Muscle of arm (tissue), 12 donors: Measurements from ENCODE around the gene COMMD6. TPM values are rescaled to one million over a fixed set of nuclear protein-coding genes. Genes with fewer than 3 reads are reported as not detected.
A peak's percentile ranks its signal among the peaks of the same experiment; 100 is the strongest.

ENCODE experiments used
- DNase-seq: peaks from one replicate; pipeline ENCODE4 v3.0.0-alpha.2; 2013
- polyA plus RNA-seq, 12 donors: library from polyadenylated mRNA; unstranded; fragments of 120-200 nt; gene quantifications; one replicate each; pipeline ENCODE4 v1.2.1, GENCODE V29; 2013; ENCODE audit not compliant: insufficient read length in 12 of 12

Gene COMMD6
- polyA plus RNA-seq, 12 donors, result 151 to 240 (median 206) TPM; not detected in 1

GRCh38 chr13:75541961-75542360 lies 4.3 kb upstream of the COMMD6 start:
- no peak for DNase-seq

GRCh38 chr13:75541287-75541686 lies 3.6 kb upstream of the COMMD6 start:
- DNase-seq, result no peak

DNA sequence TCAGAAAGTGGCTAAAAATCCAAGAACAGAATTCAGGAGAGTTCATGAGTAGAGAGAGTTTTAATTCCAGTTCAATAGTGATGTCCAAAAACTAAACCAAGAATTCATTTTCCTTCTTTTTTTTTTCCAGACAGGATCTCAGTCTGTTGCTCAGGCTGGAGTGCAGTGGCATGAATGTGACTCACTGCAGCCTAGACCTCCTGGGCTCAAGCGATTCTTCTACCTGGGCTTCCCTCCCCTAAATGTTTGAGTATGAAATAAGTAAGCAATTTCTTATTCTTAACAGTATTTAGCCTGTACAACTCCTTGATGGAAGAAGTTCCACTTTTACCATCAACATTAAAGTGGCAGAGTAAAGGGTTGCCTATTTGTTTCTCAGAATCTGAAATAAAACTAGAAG lies 3.8 kb downstream of the COMMD6 start:
- DNase-seq, result no peak

DNA sequence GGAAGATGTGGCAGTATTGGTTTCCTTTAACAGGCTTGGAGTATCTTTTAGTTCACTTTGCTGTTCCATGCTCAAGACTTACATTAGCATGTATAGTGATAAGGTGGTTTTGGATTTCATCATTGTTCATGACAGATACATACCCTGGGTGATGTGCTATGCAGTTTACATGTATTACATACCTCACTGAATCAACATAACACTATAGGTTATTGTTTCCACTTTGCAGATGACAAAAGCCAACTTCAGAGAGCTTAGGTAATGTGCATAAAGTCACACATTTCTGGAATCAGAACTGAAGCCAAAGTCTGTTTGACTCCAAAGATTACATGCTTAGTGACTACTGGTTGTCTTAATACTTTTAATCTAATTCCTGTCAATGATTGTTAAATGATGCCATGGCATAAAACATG lies 7.1 kb downstream of the COMMD6 start:
- no peak for DNase-seq

DNA sequence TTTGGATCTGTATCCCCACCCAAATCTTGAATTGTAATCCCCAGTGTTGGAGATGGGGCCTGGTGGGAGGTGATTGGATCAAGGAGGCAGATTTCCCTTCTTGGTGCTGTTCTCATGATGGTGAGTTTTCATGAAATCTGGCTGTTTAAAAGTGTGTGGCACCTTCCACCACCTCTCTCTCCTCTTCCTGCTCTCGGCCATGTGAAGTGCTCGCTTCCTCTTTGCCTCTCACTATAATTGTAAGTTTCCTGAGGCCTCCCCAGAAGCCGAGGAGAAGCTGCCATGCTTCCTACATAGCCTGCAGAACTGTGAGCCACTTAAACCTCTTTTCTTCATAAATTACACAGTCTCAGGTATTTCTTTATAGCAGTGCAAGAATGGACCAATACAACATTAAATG lies 15.7 kb downstream of the COMMD6 start:
- no peak for DNase-seq

- DNase-seq, result no peak
Observed at GRCh38 chr13:75518439-75519088, 19.1 kb downstream of the COMMD6 start.

DNA sequence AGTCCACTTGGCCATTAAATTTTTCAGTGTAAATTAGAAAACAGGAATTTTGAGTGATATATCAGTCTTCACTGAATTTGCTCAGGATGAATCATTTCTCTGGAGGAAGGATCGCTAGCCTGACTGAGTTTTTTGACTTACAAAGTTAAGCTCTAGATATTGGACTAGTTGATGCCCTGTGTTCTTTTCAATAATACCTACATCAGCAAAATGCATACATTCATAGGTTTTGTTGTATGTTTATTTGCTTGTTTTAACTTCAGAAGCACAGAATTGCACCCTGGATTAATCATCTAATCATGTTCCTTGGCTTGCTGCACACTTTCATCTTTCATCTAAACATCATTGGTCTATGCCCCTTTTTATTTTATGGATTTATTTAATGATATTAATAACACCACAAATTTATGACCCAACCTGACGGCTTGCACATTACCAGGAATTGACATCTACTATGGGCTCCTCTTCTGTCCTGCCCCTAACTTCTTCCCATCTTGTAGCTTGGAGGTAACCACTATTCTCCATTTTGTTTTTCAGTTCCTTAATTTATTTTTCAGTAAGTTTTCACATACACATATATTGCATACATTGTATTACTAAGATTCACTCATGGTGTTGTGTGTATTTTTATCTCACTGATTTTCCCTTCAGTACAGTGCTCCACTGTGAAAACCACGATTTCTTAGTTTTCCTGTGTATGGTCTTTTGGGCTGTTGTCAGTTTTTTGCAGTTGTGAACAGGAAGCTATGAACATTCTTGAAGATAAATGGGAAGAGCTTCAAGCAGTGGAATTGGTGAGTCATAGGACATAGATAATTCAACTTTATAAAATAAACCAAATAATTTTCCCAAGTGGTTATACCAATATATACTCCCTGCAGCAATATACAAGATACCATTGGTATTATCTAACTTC lies 23.3 kb downstream of the COMMD6 start:
- no peak for DNase-seq

GRCh38 chr13:75513271-75513670 lies 24.4 kb downstream of the COMMD6 start:
- DNase-seq, result no peak

DNA sequence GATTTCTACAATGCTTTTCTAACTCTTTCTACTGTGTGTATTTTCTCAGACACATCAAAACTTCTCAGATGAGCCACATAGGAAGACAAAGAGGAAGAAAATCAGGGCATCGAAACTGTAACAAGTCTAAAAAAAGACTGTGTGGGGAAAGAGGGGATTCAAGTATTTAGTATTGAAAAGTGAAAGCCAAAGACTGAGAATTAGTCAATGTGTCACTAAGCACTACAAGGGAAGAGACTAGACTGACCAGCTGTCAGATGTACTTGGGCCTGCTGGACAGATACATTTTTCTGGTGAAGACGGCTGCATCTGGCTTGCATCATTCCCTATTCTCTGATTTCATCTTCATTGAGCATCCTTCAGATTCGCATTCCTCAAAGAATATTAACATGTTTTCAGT lies 25.4 kb downstream of the COMMD6 start:
- DNase-seq, result peak; percentile 30

- no peak for DNase-seq
Observed at GRCh38 chr13:75511051-75511625, 26.5 kb downstream of the COMMD6 start.

GRCh38 chr13:75508002-75508548 lies 29.6 kb downstream of the COMMD6 start:
- DNase-seq, result no peak

DNA sequence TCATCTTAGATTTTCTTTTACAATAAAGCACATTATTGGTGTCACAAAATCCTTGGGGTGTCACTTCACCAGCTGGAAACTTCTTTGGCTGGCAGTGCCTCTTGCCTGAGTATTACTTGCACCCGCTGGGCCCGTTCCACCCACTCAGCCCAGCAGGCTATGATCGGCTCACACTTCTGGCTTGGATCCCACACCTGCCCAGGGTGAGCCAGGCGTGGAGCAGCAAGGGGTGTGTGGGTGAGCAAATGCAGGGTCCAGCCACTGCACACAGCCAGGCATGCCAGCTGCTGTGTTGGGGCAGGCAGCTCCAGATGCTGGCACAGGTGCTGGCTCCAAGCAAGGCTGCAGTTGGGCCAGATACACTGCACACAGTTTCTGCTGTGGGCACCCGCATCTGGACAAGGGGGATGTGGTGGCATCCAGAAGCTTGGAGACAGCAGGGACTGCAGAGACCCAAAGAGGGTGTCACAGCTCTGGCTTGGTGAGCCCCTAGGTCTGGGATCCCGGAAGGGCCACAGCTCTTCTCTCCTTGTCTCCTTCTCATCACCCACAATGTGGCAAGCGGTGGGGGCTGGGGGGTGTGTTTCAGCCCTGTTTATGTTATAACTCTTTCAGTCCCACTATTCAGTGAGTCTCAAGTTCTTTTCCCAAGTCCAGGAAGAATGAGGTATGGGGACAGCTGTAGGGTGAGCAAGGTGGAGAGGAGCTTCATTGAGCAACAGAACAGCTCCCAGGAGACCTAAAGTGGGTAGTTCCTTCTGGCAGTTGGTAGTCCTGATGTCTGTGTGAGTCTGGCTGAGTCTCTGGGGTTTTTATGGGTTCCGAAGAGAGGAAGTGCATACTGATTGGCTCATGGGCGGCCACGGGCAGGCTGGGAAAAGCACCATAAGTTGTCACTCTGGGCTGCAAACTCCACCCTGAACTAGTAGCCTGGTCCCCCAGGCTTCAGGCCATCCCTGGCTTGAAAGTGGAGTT lies 30.3 kb downstream of the COMMD6 start:
- DNase-seq, result no peak

DNA sequence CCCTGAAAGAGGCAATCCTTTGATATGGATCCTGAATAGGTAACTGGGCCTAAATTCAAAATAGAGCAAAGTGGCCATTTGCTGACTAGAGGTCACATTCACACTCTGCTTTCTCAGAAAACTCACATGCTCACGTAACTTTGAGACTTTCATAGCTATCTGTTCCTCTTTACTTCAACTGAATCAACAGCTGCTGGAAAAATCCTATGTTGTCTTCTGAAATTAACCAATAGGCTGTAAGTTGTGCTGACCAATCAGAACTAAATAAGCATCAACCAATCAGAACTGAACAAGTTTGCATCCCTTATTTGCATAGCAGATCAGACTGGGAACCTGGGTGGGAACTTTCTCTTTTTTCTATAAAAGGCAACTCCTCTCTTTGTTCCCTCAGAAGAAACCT lies 31.6 kb downstream of the COMMD6 start:
- DNase-seq, result no peak

- peak; percentile 14 for DNase-seq
Observed at GRCh38 chr13:75505327-75505726, 32.3 kb downstream of the COMMD6 start.

- no peak for DNase-seq
Observed at GRCh38 chr13:75495938-75496337, 41.7 kb downstream of the COMMD6 start.

DNA sequence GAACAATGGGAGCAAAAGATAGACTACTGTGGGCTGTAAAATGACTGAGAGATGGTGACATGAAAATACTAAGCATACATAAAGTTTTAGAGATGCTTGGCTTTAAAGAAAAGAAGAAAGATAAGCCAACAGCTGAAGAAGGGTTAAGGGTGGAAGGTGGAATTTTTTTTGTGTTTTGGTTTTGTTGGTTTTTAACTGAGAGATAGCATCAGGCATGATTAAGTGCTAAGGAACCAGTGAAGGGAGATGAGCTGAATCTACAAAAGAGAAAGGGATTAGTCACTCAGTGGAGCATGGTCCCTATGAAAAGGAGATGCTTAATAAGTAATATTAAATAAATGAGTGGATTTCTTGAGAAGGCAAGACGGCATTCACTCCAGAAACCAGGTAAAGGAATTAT lies 43.1 kb downstream of the COMMD6 start:
- DNase-seq, result no peak

- DNase-seq, result no peak
Observed at GRCh38 chr13:75493156-75493555, 44.5 kb downstream of the COMMD6 start.

DNA sequence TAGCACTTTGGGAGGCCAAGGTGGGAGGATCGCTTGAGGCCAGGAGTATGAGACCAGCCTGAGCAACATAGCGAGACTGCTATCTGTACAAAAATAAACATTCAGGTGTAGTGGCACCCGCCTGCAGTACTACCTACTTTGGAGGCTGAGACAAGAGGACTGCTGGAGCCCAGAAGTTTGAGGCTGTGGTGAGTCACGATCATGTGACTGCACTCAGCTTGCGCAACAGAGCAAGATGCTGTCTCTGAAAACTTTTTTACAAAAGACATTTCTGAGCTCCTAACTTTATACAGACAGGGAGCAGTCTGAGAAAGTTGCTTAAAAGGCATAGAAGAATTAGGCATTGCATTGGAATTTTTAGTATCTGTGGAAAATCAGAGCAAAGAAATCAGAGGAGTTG lies 45.3 kb downstream of the COMMD6 start:
- DNase-seq, result no peak

DNA sequence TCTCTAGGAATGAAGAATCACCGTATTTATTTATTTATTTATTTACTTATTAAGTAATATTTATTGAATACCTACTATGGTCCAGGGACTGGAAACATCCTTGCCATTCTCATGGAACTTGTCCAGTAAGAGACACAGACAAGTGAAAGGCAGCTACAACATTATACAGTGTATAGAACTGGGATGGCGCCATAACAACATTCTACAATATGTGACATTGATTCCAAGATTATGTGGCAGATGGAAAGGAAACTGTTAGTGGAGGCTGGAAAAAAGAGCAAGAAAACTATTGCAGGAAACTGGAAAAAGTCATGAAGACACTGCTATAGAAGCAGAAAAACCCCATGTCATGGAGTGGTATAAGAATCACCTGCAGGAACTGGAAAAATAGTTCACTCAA lies 46.3 kb downstream of the COMMD6 start:
- DNase-seq, result no peak

DNA sequence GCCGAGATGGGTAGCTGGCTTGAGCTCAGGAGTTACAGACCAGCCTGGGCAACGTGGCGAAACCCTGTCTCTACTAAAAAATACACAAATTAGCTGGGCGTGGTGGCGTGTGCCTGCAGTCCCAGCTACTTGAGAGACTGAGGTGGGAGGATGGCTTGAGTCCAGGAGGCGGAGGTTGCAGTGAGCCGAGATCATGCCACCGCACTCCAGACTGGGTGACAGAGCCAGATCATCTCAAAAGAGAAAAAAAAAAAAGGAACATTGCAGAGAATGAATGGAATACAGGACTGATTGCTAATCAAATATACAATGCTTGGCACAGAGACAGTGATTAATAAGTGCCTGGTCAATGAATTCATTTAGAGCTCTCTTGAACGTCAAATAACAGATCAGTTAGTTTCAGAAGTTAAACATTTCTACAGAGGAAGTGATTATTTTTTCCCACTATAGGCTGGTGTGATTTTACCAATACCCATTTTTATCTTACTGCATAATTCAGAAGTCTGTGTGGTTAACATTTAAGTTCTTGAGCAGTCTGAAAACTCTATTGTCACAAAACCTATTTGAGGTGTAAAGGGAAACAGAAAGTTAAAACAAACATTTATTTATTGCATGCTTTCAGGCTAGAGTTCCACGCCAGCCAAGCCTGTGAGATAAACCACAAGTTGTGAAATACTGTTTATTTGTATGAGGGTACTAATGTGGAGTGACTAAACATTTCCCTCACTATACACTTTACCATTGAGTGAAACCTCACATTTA lies 48.0 kb downstream of the COMMD6 start:
- DNase-seq, result no peak
